B cell (primary cell): ENCODE measurements around the gene MCRIP2. TPM values are rescaled to one million over a fixed set of nuclear protein-coding genes. Genes with fewer than 3 reads are reported as not detected.
A peak's percentile ranks its signal among the peaks of the same experiment; 100 is the strongest.

Source experiments
- ATAC-seq: fragments of 200-7000 bp; cut with Tn5 transposase; one replicate; pipeline ENCODE4 v1.10.0; 2021; ENCODE audit warnings: low read depth, mild to moderate bottlenecking, moderate number of reproducible peaks, moderate library complexity
- CTCF ChIA-PET: fragments of 350-600 bp; sonication (Branson Sonifier 250); formaldehyde crosslinking; loops from one replicate; lab custom pipeline; 2021; ENCODE audit warnings: antibody characterized with exemption, inconsistent platforms; lab: Charles Lee
- POLR2A ChIA-PET: fragments of 350-600 bp; sonication (Branson Sonifier 250); formaldehyde crosslinking; loops from one replicate; lab custom pipeline; 2021; ENCODE audit warnings: antibody characterized with exemption; lab: Charles Lee
- DNase-seq: peaks from one replicate; pipeline ENCODE4 v3.0.0; 2013
- H2AFZ ChIP-seq: 2 replicates; pipeline ENCODE4 v1.6.1; 2012; ENCODE audit warnings: mild to moderate bottlenecking, low read depth, low read length; ENCODE audit not compliant: insufficient read depth, poor library complexity, severe bottlenecking
- H3K27ac ChIP-seq, 2 donors: 1 replicate in 1 of 2; 2 replicates in 1 of 2; pipeline ENCODE4 v1.5.1; 2012 to 2013; ENCODE audit warnings: low read length in 2 of 2, mild to moderate bottlenecking in 2 of 2, moderate library complexity in 1 of 2
- H3K27me3 ChIP-seq, 4 experiments: fragments of 200-600 bp in 1 of 4; sonication (generic) in 1 of 4; replicated peaks in 1 of 4; 1 replicate in 2 of 4; 2 replicates in 2 of 4; pipeline versions ENCODE4 v1.6.1 to v1.7.0; 2013 to 2016; ENCODE audit warnings: low read length in 3 of 4, mild to moderate bottlenecking in 2 of 4, mixed read lengths in 1 of 4, moderate library complexity in 1 of 4; ENCODE audit not compliant: insufficient read depth in 4 of 4, control insufficient read depth in 3 of 4; ENCODE audit errors: control extremely low read depth in 1 of 4
- H3K36me3 ChIP-seq, 2 experiments: replicated peaks in 1 of 2; 1 replicate in 1 of 2; 2 replicates in 1 of 2; pipeline versions ENCODE4 v1.6.1 to v1.7.1; 2013; ENCODE audit warnings: low read length in 1 of 2; ENCODE audit not compliant: insufficient read depth in 2 of 2, control insufficient read depth in 1 of 2; ENCODE audit errors: control extremely low read depth in 1 of 2, extremely low read depth in 1 of 2
- H3K4me1 ChIP-seq, 2 donors: fragments of 200-600 bp in 1 of 2; sonication (generic) in 1 of 2; 1 replicate in 1 of 2; 2 replicates in 1 of 2; pipeline versions ENCODE4 v1.5.1 to v1.6.1; 2013 to 2017; ENCODE audit warnings: low read length in 2 of 2; ENCODE audit not compliant: control insufficient read depth in 2 of 2, insufficient read depth in 2 of 2
- H3K4me2 ChIP-seq: replicated peaks from 2 replicates; pipeline ENCODE3; 2012; ENCODE audit warnings: mild to moderate bottlenecking, low read depth, low read length; ENCODE audit not compliant: poor library complexity, severe bottlenecking
- H3K4me3 ChIP-seq, 5 experiments: fragments of 200-600 bp in 1 of 5; sonication (generic) in 1 of 5; 1 replicate in 3 of 5; 2 replicates in 2 of 5; pipeline versions ENCODE4 v1.5.1 to v1.7.0; 2011 to 2016; ENCODE audit warnings: low read length in 4 of 5, mild to moderate bottlenecking in 4 of 5, low read depth in 2 of 5, control low read depth in 1 of 5, moderate library complexity in 1 of 5; ENCODE audit not compliant: insufficient read depth in 1 of 5; ENCODE audit errors: control extremely low read depth in 1 of 5, extremely low read depth in 1 of 5
- H3K79me2 ChIP-seq: fragments of 200-600 bp; sonication (generic); one replicate; pipeline ENCODE4 v1.6.0; 2016; ENCODE audit warnings: low read length; ENCODE audit not compliant: control insufficient read depth, insufficient read depth
- H3K9ac ChIP-seq: fragments of 200-600 bp; sonication (generic); 2 replicates; pipeline ENCODE4 v1.6.1; 2017; ENCODE audit warnings: mild to moderate bottlenecking, low read length, moderate library complexity
- H3K9me3 ChIP-seq, 3 donors: one replicate each; pipeline versions ENCODE4 v1.6.1 to v1.7.1; 2013; ENCODE audit warnings: low read length in 2 of 3; ENCODE audit not compliant: control insufficient read depth in 2 of 3, insufficient read depth in 1 of 3; ENCODE audit errors: control extremely low read depth in 1 of 3
- H4K20me1 ChIP-seq: 2 replicates; pipeline ENCODE4 v1.6.0; 2012; ENCODE audit warnings: mild to moderate bottlenecking, low read length; ENCODE audit not compliant: insufficient read depth, control insufficient read depth, poor library complexity, severe bottlenecking
- H3K27ac Mint-ChIP-seq: one replicate; pipeline ENCODE4 v1.8.0; 2021; ENCODE audit warnings: mixed read lengths
- H3K27me3 Mint-ChIP-seq: one replicate; pipeline ENCODE4 v1.8.0; 2021; ENCODE audit warnings: mixed read lengths
- H3K4me1 Mint-ChIP-seq: one replicate; pipeline ENCODE4 v1.8.0; 2021; ENCODE audit warnings: mixed read lengths
- H3K4me3 Mint-ChIP-seq: one replicate; pipeline ENCODE4 v1.8.0; 2021; ENCODE audit warnings: mixed read lengths
- H3K9me3 Mint-ChIP-seq: one replicate; pipeline ENCODE4 v1.8.0; 2022; ENCODE audit warnings: mixed read lengths; ENCODE audit not compliant: insufficient read depth
- EZH2 ChIP-seq: IDR thresholded peaks from 2 replicates; pipeline ENCODE4 v1.6.1; 2012; ENCODE audit warnings: borderline replicate concordance, low read depth, mild to moderate bottlenecking, moderate library complexity, low read length; ENCODE audit not compliant: insufficient read depth, poor library complexity, severe bottlenecking
- WGBS: methylation state at CpG from one replicate; pipeline ENCODE4 v1.1.5; 2013; ENCODE audit warnings: missing lambda C conversion rate; ENCODE audit not compliant: insufficient coverage; 5-methylcytosine and 5-hydroxymethylcytosine counted together
- intact Hi-C: fragments of 100-400 bp; cut with micrococcal nuclease; formaldehyde crosslinking; loops from one replicate; pipeline ENCODE4 v1.10.0; 2022
- polyA plus RNA-seq: library from polyadenylated mRNA; depleted of rRNA; stranded (reverse); fragments of >200 nt; gene quantifications from 2 replicates; pipeline ENCODE4 v1.2.3, GENCODE V29; 2012
- total RNA-seq, 2 donors: library from RNA; stranded (reverse); fragments of 120-200 nt in 1 of 2; gene quantifications; 1 replicate in 1 of 2; 2 replicates in 1 of 2; pipeline versions ENCODE4 v1.2.3 to v1.2.4, GENCODE V29; 2013 to 2022
- TF ChIP-seq, protein P1 (sequence below): fragments of 200-600 bp; IDR thresholded peaks from one replicate; pipeline ENCODE4 v1.8.0; 2022; ENCODE audit warnings: antibody characterized with exemption, mild to moderate bottlenecking

MCRIP2 gene
- total and polyA plus RNA-seq, 2 donors (not counting 1 experiment from before 2014, with no cell fraction given), result 29.2 to 46.0 TPM

DNA sequence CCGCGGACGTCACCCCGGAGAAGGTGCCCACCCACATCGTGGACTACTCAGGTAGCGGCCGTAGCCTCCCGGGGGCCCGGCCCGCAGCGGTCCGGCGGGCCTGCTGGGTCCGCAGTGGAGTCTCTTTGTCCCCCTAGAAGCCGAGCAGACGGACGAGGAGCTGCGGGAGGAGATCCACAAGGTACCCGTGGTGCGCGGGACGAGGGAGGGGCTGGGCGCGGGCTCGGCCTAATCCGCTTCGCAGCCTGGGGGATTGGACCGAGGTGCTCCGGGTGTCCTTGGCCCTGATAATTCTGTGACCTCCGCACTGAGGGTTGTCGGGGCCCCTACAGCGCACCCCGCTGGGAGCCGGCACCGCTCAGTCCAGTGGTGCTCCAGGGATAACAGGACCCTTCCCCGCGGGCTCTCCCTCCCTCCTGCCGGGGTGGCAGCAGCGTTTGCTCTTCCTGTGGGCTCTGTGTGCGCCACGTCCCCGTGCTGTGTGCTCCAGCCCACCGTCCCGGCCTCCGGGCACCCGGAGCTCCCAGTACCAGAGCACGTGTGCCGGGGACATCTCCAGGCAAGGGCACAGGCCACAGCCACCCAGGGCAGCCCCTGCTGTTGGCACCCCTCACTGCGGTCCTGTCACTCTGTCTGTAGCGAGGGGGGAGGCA lies 27.0 kb downstream of the MCRIP2 start:
- no peak for TF ChIP-seq EZH2
- TF ChIP-seq, protein P1, sequence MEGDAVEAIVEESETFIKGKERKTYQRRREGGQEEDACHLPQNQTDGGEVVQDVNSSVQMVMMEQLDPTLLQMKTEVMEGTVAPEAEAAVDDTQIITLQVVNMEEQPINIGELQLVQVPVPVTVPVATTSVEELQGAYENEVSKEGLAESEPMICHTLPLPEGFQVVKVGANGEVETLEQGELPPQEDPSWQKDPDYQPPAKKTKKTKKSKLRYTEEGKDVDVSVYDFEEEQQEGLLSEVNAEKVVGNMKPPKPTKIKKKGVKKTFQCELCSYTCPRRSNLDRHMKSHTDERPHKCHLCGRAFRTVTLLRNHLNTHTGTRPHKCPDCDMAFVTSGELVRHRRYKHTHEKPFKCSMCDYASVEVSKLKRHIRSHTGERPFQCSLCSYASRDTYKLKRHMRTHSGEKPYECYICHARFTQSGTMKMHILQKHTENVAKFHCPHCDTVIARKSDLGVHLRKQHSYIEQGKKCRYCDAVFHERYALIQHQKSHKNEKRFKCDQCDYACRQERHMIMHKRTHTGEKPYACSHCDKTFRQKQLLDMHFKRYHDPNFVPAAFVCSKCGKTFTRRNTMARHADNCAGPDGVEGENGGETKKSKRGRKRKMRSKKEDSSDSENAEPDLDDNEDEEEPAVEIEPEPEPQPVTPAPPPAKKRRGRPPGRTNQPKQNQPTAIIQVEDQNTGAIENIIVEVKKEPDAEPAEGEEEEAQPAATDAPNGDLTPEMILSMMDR, result no peak
- H3K27me3 ChIP-seq, result no peaks in the 10 kb centered on the region
- peaks cover 5% of the 10 kb centered on the region for H3K79me2 ChIP-seq
- DNase-seq (no peak), ATAC-seq (no peak)
- H3K27ac ChIP-seq, result peak overlapping the region in 1 of 2 donors; percentile 79
- CTCF ChIA-PET, result interaction anchor here (2.4 kb wide), 1 partner anchor 13 kb away, joined by 7 read pairs; no protein-coding TSS in a partner anchor
- H3K36me3 ChIP-seq, result peaks cover 0 to 31% of the 10 kb centered on the region in 2 experiments
- H3K4me3 ChIP-seq, result peak overlapping the region; percentile 23 to 84 (median 73)
- POLR2A ChIA-PET, result no interaction called here
- Mint-ChIP-seq H3K4me1 (peaks cover 10% of the 10 kb centered on the region), H3K4me3 (peak overlapping the region; percentile 86), H3K9me3 (no peaks in the 10 kb centered on the region), H3K27me3 (no peaks in the 10 kb centered on the region), H3K27ac (no peak overlapping the region)
- H3K4me2 ChIP-seq, result peak overlapping the region; percentile 99
- intact Hi-C loops, result loop anchor here (1.0 to 5.0 kb wide), 4 partner anchors 11 to 276 kb away; partner anchors contain the start of genes JMJD8 and METTL26
- no peaks in the 10 kb centered on the region for H3K9me3 ChIP-seq
- WGBS, result 12% methylated on average over 50 of the region's 50 CpGs
- peak overlapping the region; percentile 94 for H2AFZ ChIP-seq
- peaks cover 15 to 25% of the 10 kb centered on the region in 2 donors for H3K4me1 ChIP-seq
- H4K20me1 ChIP-seq, result peaks cover 31% of the 10 kb centered on the region
- peak overlapping the region; percentile 91 for H3K9ac ChIP-seq

DNA sequence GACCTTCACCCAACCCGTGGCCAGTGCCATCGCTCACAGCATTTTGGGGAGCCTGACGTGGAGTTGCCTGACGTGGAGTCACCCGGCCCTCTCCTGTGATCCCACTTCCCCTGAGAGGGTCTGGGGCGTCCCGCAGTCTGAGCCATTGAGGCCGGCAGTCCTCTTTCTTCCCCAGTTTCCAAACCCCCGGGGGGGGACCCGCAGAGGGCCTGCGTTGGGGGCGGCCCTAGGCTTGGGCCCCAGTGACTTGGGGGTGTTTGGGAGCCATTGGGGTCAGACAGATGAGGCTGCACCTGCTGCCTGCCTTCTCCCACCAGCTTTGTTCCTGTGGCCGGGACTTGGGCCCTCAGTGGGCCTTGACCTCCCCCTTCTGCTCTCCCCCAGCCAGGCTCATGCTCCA lies 28.0 kb downstream of the MCRIP2 start:
- Histone ChIP-seq H3K27me3 (peaks cover 0 to 2% (median under 1%) of the 10 kb centered on the region in 4 experiments), H3K79me2 (peaks cover 5% of the 10 kb centered on the region), H3K4me1 (peaks cover 15 to 25% of the 10 kb centered on the region in 2 donors), H2AFZ (no peak overlapping the region), H3K4me3 (no peak overlapping the region), H3K36me3 (peaks cover 0 to 31% of the 10 kb centered on the region in 2 experiments), H3K27ac (no peak overlapping the region), H3K9me3 (no peaks in the 10 kb centered on the region), H4K20me1 (peaks cover 31% of the 10 kb centered on the region), H3K4me2 (no peak overlapping the region), H3K9ac (no peak overlapping the region)
- TF ChIP-seq, protein P1, result no peak
- no peak for TF ChIP-seq EZH2
- ATAC-seq (no peak), DNase-seq (no peak)
- Mint-ChIP-seq H3K4me1 (peaks cover 10% of the 10 kb centered on the region), H3K27ac (no peak overlapping the region), H3K4me3 (peak overlapping the region; percentile 86), H3K9me3 (no peaks in the 10 kb centered on the region), H3K27me3 (no peaks in the 10 kb centered on the region)
- intact Hi-C loops, result loop anchor here (2.0 to 5.0 kb wide), 2 partner anchors 15 to 277 kb away; partner anchors contain the start of gene JMJD8
- POLR2A ChIA-PET, result no interaction called here
- CTCF ChIA-PET, result no interaction called here
- 98% methylated on average over 13 of the region's 13 CpGs for WGBS
